Body of pancreas (tissue), 4 donors: ENCODE measurements around the gene CROCC2.

Experiments
- POLR2A ChIP-seq, 3 donors: fragments of 450-650 bp; IDR thresholded peaks; one replicate each; pipeline ENCODE4 v1.6.1; 2016; ENCODE audit warnings: antibody characterized with exemption in 3 of 3, mild to moderate bottlenecking in 2 of 3
- TF ChIP-seq, protein P1 (sequence below), 7 experiments: fragments of 450-650 bp in 4 of 7; fragments of 200-600 bp in 3 of 7; sonication (generic) in 3 of 7; IDR thresholded peaks; one replicate each; pipeline ENCODE4 v1.5.1; 2016 to 2019; ENCODE audit warnings: antibody characterized with exemption in 7 of 7

GRCh38 chr2:240930631-240931318 is 24.6 kb downstream of the CROCC2 start:
- TF ChIP-seq, protein P1, sequence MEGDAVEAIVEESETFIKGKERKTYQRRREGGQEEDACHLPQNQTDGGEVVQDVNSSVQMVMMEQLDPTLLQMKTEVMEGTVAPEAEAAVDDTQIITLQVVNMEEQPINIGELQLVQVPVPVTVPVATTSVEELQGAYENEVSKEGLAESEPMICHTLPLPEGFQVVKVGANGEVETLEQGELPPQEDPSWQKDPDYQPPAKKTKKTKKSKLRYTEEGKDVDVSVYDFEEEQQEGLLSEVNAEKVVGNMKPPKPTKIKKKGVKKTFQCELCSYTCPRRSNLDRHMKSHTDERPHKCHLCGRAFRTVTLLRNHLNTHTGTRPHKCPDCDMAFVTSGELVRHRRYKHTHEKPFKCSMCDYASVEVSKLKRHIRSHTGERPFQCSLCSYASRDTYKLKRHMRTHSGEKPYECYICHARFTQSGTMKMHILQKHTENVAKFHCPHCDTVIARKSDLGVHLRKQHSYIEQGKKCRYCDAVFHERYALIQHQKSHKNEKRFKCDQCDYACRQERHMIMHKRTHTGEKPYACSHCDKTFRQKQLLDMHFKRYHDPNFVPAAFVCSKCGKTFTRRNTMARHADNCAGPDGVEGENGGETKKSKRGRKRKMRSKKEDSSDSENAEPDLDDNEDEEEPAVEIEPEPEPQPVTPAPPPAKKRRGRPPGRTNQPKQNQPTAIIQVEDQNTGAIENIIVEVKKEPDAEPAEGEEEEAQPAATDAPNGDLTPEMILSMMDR (IDR thresholded peaks at IDR 0.05): no peak
- no peak for TF ChIP-seq POLR2A (IDR thresholded peaks at IDR 0.05)
